Thyroid gland (tissue), 4 donors: ENCODE measurements around the gene PROM1. TPM values are rescaled to one million over a fixed set of nuclear protein-coding genes. Genes with fewer than 3 reads are reported as not detected.
A peak's percentile ranks its signal among the peaks of the same experiment; 100 is the strongest.

Source experiments
- DNase-seq, 2 donors: peaks; one replicate each; pipeline ENCODE4 v3.0.0-alpha.2; 2019
- H3K27ac ChIP-seq, 3 donors: fragments of 200-600 bp; sonication (generic); 1 replicate in 2 of 3; 2 replicates in 1 of 3; pipeline ENCODE4 v1.5.1; 2016 to 2019; ENCODE audit warnings: mild to moderate bottlenecking in 1 of 3, moderate library complexity in 1 of 3
- H3K27me3 ChIP-seq: fragments of 200-600 bp; sonication (generic); one replicate; pipeline ENCODE4 v1.5.1; 2019
- H3K36me3 ChIP-seq, 2 donors: fragments of 200-600 bp; sonication (generic); one replicate each; pipeline ENCODE4 v1.5.1; 2016 to 2019
- H3K4me1 ChIP-seq, 2 donors: fragments of 200-600 bp; sonication (generic); one replicate each; pipeline ENCODE4 v1.5.1; 2017 to 2019
- H3K4me3 ChIP-seq, 3 donors: fragments of 200-600 bp; sonication (generic); replicated peaks in 1 of 3; 1 replicate in 2 of 3; 2 replicates in 1 of 3; pipeline ENCODE4 v1.5.1; 2016; ENCODE audit warnings: mild to moderate bottlenecking in 1 of 3
- H3K9me3 ChIP-seq: fragments of 200-600 bp; sonication (generic); one replicate; pipeline ENCODE4 v1.5.1; 2017
- POLR2A ChIP-seq, 2 donors: fragments of 450-650 bp; IDR thresholded peaks; one replicate each; pipeline ENCODE4 v1.6.1; 2017; ENCODE audit warnings: antibody characterized with exemption in 2 of 2, mild to moderate bottlenecking in 2 of 2, moderate library complexity in 1 of 2
- WGBS, 2 donors: methylation state at CpG; one replicate each; pipeline ENCODE4 v1.1.5; 2017; 5-methylcytosine and 5-hydroxymethylcytosine counted together
- intact Hi-C: fragments of 100-400 bp; cut with DNase I; formaldehyde crosslinking; loops from one replicate; pipeline ENCODE4 v1.15.1; 2023
- total RNA-seq, 4 donors: library from RNA; depleted of rRNA; stranded (reverse); fragments of >200 nt; gene quantifications; one replicate each; pipeline ENCODE4 v1.2.3, GENCODE V29; 2016
- TF ChIP-seq, protein P1 (sequence below), 6 experiments: fragments of 200-600 bp in 3 of 6; fragments of 450-650 bp in 3 of 6; sonication (generic) in 3 of 6; IDR thresholded peaks; one replicate each; pipeline ENCODE4 v1.5.1; 2016 to 2019; ENCODE audit warnings: antibody characterized with exemption in 6 of 6, mild to moderate bottlenecking in 2 of 6, inconsistent platforms in 1 of 6, moderate library complexity in 1 of 6

PROM1 gene
- total RNA-seq, 4 donors from 2014 or later, result 0.67 to 9.9 (median 2.3) TPM

DNA sequence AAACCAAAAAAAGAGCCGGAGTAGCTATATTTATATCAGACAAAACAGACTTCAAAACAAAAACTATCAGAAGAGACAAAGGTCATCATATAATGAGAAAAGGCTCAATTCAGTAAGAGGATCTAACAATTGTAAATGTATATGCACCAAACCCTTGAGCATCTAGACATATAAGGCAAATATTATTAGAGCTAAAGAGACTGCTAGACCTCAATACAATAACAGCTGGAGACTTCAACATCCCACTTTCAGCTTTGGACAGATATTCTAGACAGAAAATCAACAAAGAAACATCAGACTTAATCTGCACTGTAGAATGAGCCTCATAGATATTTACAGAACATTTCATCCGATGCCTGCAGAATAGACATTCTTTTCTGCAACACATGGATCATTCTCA lies 4.8 kb upstream of the PROM1 start:
- intact Hi-C loops, result no loop called here
- Histone ChIP-seq H3K27me3 (no peaks in the 10 kb centered on the region), H3K36me3 (no peaks in the 10 kb centered on the region), H3K27ac (no peak overlapping the region), H3K9me3 (no peaks in the 10 kb centered on the region), H3K4me1 (peaks cover 2 to 3% of the 10 kb centered on the region in 2 donors), H3K4me3 (no peak overlapping the region)
- TF ChIP-seq POLR2A (IDR thresholded peaks at IDR 0.05), result no peak
- TF ChIP-seq, protein P1, sequence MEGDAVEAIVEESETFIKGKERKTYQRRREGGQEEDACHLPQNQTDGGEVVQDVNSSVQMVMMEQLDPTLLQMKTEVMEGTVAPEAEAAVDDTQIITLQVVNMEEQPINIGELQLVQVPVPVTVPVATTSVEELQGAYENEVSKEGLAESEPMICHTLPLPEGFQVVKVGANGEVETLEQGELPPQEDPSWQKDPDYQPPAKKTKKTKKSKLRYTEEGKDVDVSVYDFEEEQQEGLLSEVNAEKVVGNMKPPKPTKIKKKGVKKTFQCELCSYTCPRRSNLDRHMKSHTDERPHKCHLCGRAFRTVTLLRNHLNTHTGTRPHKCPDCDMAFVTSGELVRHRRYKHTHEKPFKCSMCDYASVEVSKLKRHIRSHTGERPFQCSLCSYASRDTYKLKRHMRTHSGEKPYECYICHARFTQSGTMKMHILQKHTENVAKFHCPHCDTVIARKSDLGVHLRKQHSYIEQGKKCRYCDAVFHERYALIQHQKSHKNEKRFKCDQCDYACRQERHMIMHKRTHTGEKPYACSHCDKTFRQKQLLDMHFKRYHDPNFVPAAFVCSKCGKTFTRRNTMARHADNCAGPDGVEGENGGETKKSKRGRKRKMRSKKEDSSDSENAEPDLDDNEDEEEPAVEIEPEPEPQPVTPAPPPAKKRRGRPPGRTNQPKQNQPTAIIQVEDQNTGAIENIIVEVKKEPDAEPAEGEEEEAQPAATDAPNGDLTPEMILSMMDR (IDR thresholded peaks at IDR 0.05), result no peak
- 96 to 100% methylated on average over 2 of the region's 2 CpGs for WGBS, 2 donors
- no peak for DNase-seq

DNA sequence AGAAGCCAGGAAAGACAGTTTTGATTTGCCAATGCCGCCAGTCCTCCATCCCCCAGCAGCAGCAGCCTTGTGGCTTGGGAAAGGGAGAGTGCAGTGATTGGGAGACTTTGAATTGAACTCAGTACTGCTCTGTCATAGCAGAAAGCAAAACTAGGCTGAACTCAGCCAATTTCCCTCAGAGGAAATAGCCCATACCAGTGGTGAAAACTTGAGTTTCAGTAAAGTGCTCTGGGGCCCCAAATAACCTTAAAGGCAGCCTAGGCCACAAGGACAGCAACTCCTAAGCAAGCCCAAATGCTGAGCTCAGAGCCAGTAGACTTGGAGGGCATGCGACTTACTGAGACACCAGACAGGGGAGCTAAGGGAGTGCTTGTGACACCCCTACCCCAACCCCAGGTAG lies 2.0 kb upstream of the PROM1 start:
- Histone ChIP-seq H3K36me3 (no peaks in the 10 kb centered on the region), H3K9me3 (no peaks in the 10 kb centered on the region), H3K4me3 (no peak overlapping the region), H3K27ac (no peak overlapping the region), H3K27me3 (no peaks in the 10 kb centered on the region), H3K4me1 (peaks cover 7 to 21% of the 10 kb centered on the region in 2 donors)
- no peak for TF ChIP-seq POLR2A (IDR thresholded peaks at IDR 0.05)
- TF ChIP-seq, protein P1 (IDR thresholded peaks at IDR 0.05), result no peak
- intact Hi-C loops, result no loop called here
- DNase-seq, result no peak
- 87 to 94% methylated on average over 2 of the region's 2 CpGs for WGBS, 2 donors

DNA sequence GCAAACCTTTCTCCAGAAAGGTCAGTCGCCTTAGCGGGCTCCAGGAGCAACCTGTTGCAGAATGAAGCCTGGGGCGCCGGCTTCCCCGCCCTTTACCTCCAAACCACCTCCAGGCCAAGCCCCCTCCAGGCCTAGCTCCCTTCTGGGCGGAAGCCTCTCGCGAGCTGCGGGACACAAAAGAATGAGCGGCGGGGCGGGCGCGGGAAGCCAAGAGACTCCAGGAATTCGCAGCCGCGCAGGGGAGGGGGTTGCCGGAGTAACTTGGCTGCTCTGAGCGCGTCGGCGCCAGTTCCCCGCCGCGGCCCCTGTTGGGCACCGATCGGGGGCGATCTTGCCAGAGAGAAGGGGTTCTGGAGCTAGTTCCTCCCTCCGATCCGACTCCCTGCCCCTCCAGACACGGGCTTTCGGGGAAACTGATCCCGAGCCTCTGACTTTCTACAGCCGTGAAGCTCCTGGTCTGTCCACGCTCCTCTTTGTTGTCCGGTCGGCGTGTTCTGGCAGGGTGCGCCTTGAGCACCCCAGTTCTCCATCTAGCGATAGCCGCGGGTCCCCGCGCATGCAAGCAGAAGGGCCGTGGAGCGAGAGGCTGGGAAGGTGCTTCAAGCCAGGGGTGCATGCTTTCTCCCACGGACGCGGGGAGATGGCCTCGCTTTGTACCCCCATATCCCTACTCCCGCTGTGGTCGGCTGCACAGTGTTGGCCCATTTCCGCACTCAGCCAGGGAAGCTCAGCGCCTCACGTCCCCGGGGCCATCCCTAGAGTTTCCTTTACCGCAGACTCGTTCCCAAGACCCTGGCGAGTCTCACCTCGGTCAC lies 1.2 kb downstream of the PROM1 start:
- WGBS, 2 donors, result 2 to 4% methylated on average over 13 to 14 of the region's 60 CpGs
- peak; percentile 43 to 71 for DNase-seq
- H3K36me3 ChIP-seq, result no peaks in the 10 kb centered on the region
- no peak overlapping the region for H3K27ac ChIP-seq
- no peak for TF ChIP-seq POLR2A (IDR thresholded peaks at IDR 0.05)
- TF ChIP-seq, protein P1 (IDR thresholded peaks at IDR 0.05), result no peak
- H3K9me3 ChIP-seq, result no peaks in the 10 kb centered on the region
- H3K4me1 ChIP-seq, result peaks cover 7 to 21% of the 10 kb centered on the region in 2 donors
- peak overlapping the region; percentile 14 to 36 (median 34) for H3K4me3 ChIP-seq
- intact Hi-C loops, result no loop called here
- H3K27me3 ChIP-seq, result no peaks in the 10 kb centered on the region

DNA sequence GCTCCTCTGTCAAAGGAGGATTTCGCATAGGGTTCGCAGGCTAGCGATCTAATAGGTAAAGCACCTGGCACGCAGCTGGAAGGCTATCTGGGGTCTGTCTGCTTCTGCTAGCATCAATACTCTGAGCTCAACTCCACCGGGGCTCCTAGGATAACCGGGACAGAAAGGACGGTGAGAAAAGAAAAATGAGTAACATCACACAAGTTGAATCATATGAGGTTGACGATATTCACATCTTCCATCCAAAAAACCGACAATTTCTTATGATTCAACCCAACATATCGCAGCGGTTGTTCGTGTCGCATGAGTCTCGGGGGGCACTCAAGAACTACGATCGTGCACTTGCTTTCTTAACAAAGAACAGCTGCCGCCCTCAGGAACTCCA lies 1.8 kb downstream of the PROM1 start:
- H3K9me3 ChIP-seq, result no peaks in the 10 kb centered on the region
- peaks cover 7 to 21% of the 10 kb centered on the region in 2 donors for H3K4me1 ChIP-seq
- no peak overlapping the region for H3K27ac ChIP-seq
- DNase-seq, result no peak
- WGBS, 2 donors, result 24 to 26% methylated on average over 16 to 17 of the region's 17 CpGs
- peak overlapping the region; percentile 14 to 36 (median 34) for H3K4me3 ChIP-seq
- intact Hi-C loops, result no loop called here
- no peaks in the 10 kb centered on the region for H3K36me3 ChIP-seq
- TF ChIP-seq, protein P1 (IDR thresholded peaks at IDR 0.05), result no peak
- TF ChIP-seq POLR2A (IDR thresholded peaks at IDR 0.05), result no peak
- no peaks in the 10 kb centered on the region for H3K27me3 ChIP-seq

DNA sequence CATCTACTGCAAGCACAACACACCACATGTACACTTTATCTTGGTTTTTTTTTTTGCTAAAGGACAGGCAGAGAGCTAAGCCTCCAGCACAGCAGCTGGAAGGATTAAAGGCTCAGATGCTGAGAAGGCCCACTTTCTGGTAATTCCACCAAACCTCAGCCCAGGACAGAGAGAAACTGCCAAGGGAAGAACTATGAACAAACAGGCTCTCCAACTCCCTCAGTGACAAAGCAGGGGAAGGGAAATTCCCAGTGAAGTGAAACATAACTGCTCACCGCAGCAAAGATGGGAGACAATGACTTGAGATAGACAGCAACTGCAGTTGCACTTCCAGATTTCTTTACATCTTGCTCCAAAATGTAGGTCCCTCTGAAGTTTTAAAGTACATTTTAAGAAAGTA lies 4.8 kb downstream of the PROM1 start:
- intact Hi-C loops, result no loop called here
- H3K27ac ChIP-seq, result no peak overlapping the region
- no peak for DNase-seq
- no peaks in the 10 kb centered on the region for H3K9me3 ChIP-seq
- TF ChIP-seq, protein P1 (IDR thresholded peaks at IDR 0.05), result no peak
- no peaks in the 10 kb centered on the region for H3K36me3 ChIP-seq
- no peak overlapping the region for H3K4me3 ChIP-seq
- WGBS, 2 donors, result 57 to 74% methylated on average over 1 of the region's 1 CpG
- H3K4me1 ChIP-seq, result peaks cover 7 to 21% of the 10 kb centered on the region in 2 donors
- H3K27me3 ChIP-seq, result no peaks in the 10 kb centered on the region
